ENCODE measurements around the gene PROK2. TPM values are rescaled to one million over a fixed set of nuclear protein-coding genes. Genes with fewer than 3 reads are reported as not detected.

Gene PROK2
- total RNA-seq, 1 experiment from 2014 or later: 1.4 TPM

- Histone ChIP-seq H3K23me2 (ENCODE audit: insufficient read length, low read depth, low read length, poor library complexity, severe bottlenecking) (no peaks in the 10 kb centered on the region), H4K5ac (ENCODE audit: insufficient read length, low read depth, low read length) (no peak overlapping the region), H2BK5ac (ENCODE audit: insufficient read length, low read length) (no peak overlapping the region), H4K20me1 (ENCODE audit: control insufficient read depth, insufficient read depth, insufficient read length) (no peaks in the 10 kb centered on the region), H3K79me2 (ENCODE audit: insufficient read depth, low read length) (no peaks in the 10 kb centered on the region), H3K23ac (ENCODE audit: insufficient read length, low read depth, low read length) (no peak overlapping the region), H2BK15ac (ENCODE audit: low read depth, low read length) (no peak overlapping the region), H3K14ac (ENCODE audit: insufficient read depth, low read length) (no peak overlapping the region), H3K56ac (ENCODE audit: insufficient read length, low read depth, low read length) (no peak overlapping the region), H2BK20ac (ENCODE audit: low read depth, low read length, poor library complexity, severe bottlenecking) (no peak overlapping the region), H3T11ph (ENCODE audit: low read length) (no peak overlapping the region), H2BK120ac (ENCODE audit: low read depth, low read length, poor library complexity, severe bottlenecking) (no peak overlapping the region), H3K4me2 (ENCODE audit: insufficient read depth, insufficient read length, low read length) (peak overlapping the region; percentile 33), H3K4ac (ENCODE audit: low read depth, low read length) (no peak overlapping the region), H2BK12ac (ENCODE audit: insufficient read length, low read depth, low read length) (no peak overlapping the region), H4K91ac (ENCODE audit: insufficient read length, low read depth, low read length) (no peak overlapping the region), H2AFZ (ENCODE audit: low read length) (no peak overlapping the region), H2AK5ac (ENCODE audit: insufficient read length, low read length) (no peak overlapping the region), H3K9me3 (ENCODE audit: control insufficient read depth, low read depth, low read length) (no peaks in the 10 kb centered on the region), H3K9ac (ENCODE audit: extremely low read depth, insufficient read length, low read length) (no peak overlapping the region), H4K8ac (replicated peaks; ENCODE audit: insufficient read length, low read depth, low read length) (no peak overlapping the region), H3K27me3 (ENCODE audit: insufficient read depth, low read length) (no peaks in the 10 kb centered on the region), H3K4me1 (ENCODE audit: insufficient read depth, low read length) (no peaks in the 10 kb centered on the region; the same call in 1 of the 2 replicates), H3K27ac (ENCODE audit: insufficient read length, low read depth, low read length) (no peak overlapping the region), H3K18ac (ENCODE audit: insufficient read length, low read depth, low read length) (no peak overlapping the region), H3K79me1 (ENCODE audit: insufficient read depth, low read depth, low read length, poor library complexity, severe bottlenecking) (no peaks in the 10 kb centered on the region)
- Mint-ChIP-seq H3K27ac (peak overlapping the region in 2 of 3 experiments; percentile 86 to 93; a peak in 5 of 7 replicates), H3K36me3 (ENCODE audit: insufficient read depth in 1 of 3, low read depth in 3 of 3) (no peaks in the 10 kb centered on the region), H3K4me3 (no peak overlapping the region), H3K4me1 (peaks cover 25 to 40% of the 10 kb centered on the region in 2 experiments), H3K27me3 (ENCODE audit: low read depth) (no peaks in the 10 kb centered on the region; the same call in 1 of the 2 replicates), H3K9me3 (no peaks in the 10 kb centered on the region)
- no peak for TF ChIP-seq CTCF (conservative IDR thresholded peaks at IDR 0.05)
- no CpG with 5 or more reads among the region's 4 CpGs for whole genome bisulfite sequencing (ENCODE audit: extremely low coverage, insufficient read length, low lambda C conversion rate)
- no peak for DNase-seq
Observed at GRCh38 chr3:71816767-71817156, 31.8 kb upstream of the PROK2 start.

Data from H9 (cell line).